Colonic mucosa (tissue), 4 donors: ENCODE measurements around the gene BCAS1. TPM values are rescaled to one million over a fixed set of nuclear protein-coding genes. Genes with fewer than 3 reads are reported as not detected.

ENCODE experiments used
- DNase-seq: peaks from one replicate; pipeline ENCODE4 v3.0.0-alpha.2; 2020
- H3K27ac ChIP-seq: fragments of 200-600 bp; one replicate; pipeline ENCODE4 v1.8.0; 2021
- H3K27me3 ChIP-seq: fragments of 200-600 bp; one replicate; pipeline ENCODE4 v1.8.0; 2021
- H3K36me3 ChIP-seq: fragments of 200-600 bp; one replicate; pipeline ENCODE4 v1.8.0; 2021
- H3K4me1 ChIP-seq: fragments of 200-600 bp; one replicate; pipeline ENCODE4 v1.8.0; 2021; ENCODE audit warnings: mild to moderate bottlenecking
- H3K4me3 ChIP-seq: fragments of 200-600 bp; one replicate; pipeline ENCODE4 v1.8.0; 2021
- H3K9ac ChIP-seq, 2 donors: one replicate each; pipeline ENCODE4 v1.7.0; 2013; ENCODE audit warnings: control low read depth in 2 of 2, low read depth in 2 of 2, low read length in 2 of 2
- H3K9me3 ChIP-seq: fragments of 200-600 bp; one replicate; pipeline ENCODE4 v1.8.0; 2021
- CTCF ChIP-seq: fragments of 200-600 bp; IDR thresholded peaks from one replicate; pipeline ENCODE4 v1.8.0; 2022; ENCODE audit warnings: antibody characterized with exemption, mild to moderate bottlenecking
- intact Hi-C: fragments of 100-400 bp; cut with DNase I; formaldehyde crosslinking; loops from one replicate; pipeline ENCODE4 v1.14.1; 2022
- total RNA-seq, 2 donors: library from RNA; stranded (reverse); fragmentation: NEBNext Ultra II Directional in 1 of 2; extraction: Animal tissue kit (Norgen Biotek cat#: 25700) in 1 of 2; gene quantifications; one replicate each; pipeline ENCODE4 v1.2.1, GENCODE V29; 2021
- donor health status: healthy.
- donor health status: DM: no; HTN: no; CAD: no.
- donor health status: DM: no; HTN: no; CAD: no.

The BCAS1 gene
- total RNA-seq, 2 donors from 2014 or later = 67.9 to 154 TPM

GRCh38 chr20:53903652-53903987 lies 166.8 kb downstream of the BCAS1 start:
- H3K36me3 ChIP-seq = no peaks in the 10 kb centered on the region
- TF ChIP-seq CTCF = no peak
- DNase-seq = no peak
- intact Hi-C loops = no loop called here
- peaks cover 11% of the 10 kb centered on the region for H3K4me1 ChIP-seq
- H3K4me3 ChIP-seq = no peak overlapping the region
- no peaks in the 10 kb centered on the region for H3K9me3 ChIP-seq
- H3K27me3 ChIP-seq = no peaks in the 10 kb centered on the region
- H3K27ac ChIP-seq = no peak overlapping the region
- H3K9ac ChIP-seq = no peak overlapping the region

- Histone ChIP-seq H3K4me1 (peaks cover 11% of the 10 kb centered on the region), H3K9ac (no peak overlapping the region), H3K9me3 (no peaks in the 10 kb centered on the region), H3K4me3 (no peak overlapping the region), H3K27me3 (no peaks in the 10 kb centered on the region), H3K27ac (no peak overlapping the region), H3K36me3 (no peaks in the 10 kb centered on the region)
- no peak for TF ChIP-seq CTCF
- intact Hi-C loops = no loop called here
- no peak for DNase-seq
Measured at GRCh38 chr20:53902968-53903651, 167.3 kb downstream of the BCAS1 start.

- intact Hi-C loops = no loop called here
- no peaks in the 10 kb centered on the region for H3K9me3 ChIP-seq
- peaks cover 11% of the 10 kb centered on the region for H3K4me1 ChIP-seq
- peak overlapping the region; percentile 70 for H3K27ac ChIP-seq
- no peak for DNase-seq
- H3K4me3 ChIP-seq = no peak overlapping the region
- H3K36me3 ChIP-seq = no peaks in the 10 kb centered on the region
- no peaks in the 10 kb centered on the region for H3K27me3 ChIP-seq
- TF ChIP-seq CTCF = no peak
- H3K9ac ChIP-seq = peak overlapping the region in 1 of 2 donors; percentile 38
Measured at GRCh38 chr20:53901497-53902096, 168.8 kb downstream of the BCAS1 start.

- Histone ChIP-seq H3K4me3 (no peak overlapping the region), H3K4me1 (peaks cover 11% of the 10 kb centered on the region), H3K36me3 (no peaks in the 10 kb centered on the region), H3K27me3 (no peaks in the 10 kb centered on the region), H3K9ac (no peak overlapping the region), H3K9me3 (no peaks in the 10 kb centered on the region), H3K27ac (peak overlapping the region; percentile 70)
- intact Hi-C loops = no loop called here
- no peak for TF ChIP-seq CTCF
- peak; percentile 53 for DNase-seq
Measured at GRCh38 chr20:53901064-53901463, 169.3 kb downstream of the BCAS1 start.

- Histone ChIP-seq H3K36me3 (no peaks in the 10 kb centered on the region), H3K4me3 (no peak overlapping the region), H3K4me1 (peaks cover 11% of the 10 kb centered on the region), H3K9me3 (no peaks in the 10 kb centered on the region), H3K27me3 (no peaks in the 10 kb centered on the region), H3K27ac (peak overlapping the region; percentile 70), H3K9ac (no peak overlapping the region)
- no peak for TF ChIP-seq CTCF
- DNase-seq = no peak
- intact Hi-C loops = no loop called here
Measured at GRCh38 chr20:53900380-53900999, 169.9 kb downstream of the BCAS1 start.
